GM21717 (cell line): ENCODE measurements around the gene OR13H1.
"Not testable (repeated sequence)": the region's sequence is repeated elsewhere in the genome, so short reads cannot be mapped to it uniquely, and the experiment has no call there.

Experiments
- ATAC-seq: cut with Tn5 transposase; IDR thresholded peaks from one replicate; pipeline ENCODE4 v1.9.1; 2021; ENCODE audit warnings: mild to moderate bottlenecking, moderate library complexity; ENCODE audit not compliant: unreplicated experiment

The OR13H1 gene, protein sequence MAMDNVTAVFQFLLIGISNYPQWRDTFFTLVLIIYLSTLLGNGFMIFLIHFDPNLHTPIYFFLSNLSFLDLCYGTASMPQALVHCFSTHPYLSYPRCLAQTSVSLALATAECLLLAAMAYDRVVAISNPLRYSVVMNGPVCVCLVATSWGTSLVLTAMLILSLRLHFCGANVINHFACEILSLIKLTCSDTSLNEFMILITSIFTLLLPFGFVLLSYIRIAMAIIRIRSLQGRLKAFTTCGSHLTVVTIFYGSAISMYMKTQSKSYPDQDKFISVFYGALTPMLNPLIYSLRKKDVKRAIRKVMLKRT

DNA sequence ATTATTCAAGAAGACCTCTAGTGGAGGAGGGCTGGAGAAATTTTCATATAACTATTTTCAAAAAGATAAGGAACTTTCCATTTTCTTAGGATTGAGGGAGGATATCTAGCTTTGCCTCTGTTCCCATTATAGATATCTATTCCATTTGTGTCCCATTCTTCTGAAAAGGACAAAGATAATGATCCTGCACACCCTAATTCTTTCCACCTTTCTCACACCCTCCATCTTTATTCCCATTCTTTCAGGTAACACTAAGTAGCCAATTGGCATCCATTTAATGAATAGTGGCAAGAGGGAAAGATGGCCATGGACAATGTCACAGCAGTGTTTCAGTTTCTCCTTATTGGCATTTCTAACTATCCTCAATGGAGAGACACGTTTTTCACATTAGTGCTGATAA is at the start of gene OR13H1:
Gene OR13H1, plus strand, starts transcription at position 301 of the 400 bp plus-strand sequence. Its CDS starts 0 bp downstream, at position 301.
- no peak for ATAC-seq

DNA sequence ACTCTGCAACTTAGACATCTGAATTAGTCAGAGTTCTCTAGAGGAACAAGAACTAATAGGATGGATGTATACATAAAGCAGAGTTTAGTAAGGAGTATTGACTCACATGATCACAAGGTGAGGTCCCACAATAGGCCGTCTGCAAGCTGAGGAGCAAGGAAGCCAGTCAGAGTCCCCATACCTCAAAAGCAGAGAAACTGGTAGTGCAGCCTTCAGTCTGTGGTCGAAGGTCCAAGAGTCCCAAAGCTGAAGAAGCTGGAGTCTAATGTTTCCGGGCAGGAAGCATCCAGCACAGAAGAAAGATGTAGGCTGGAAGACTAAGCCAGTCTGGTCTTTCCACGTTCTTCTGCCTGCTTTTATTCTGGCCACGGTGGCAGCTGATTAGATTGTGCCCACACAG is 42.3 kb upstream of the OR13H1 start:
- not testable (repeated sequence) for ATAC-seq

DNA sequence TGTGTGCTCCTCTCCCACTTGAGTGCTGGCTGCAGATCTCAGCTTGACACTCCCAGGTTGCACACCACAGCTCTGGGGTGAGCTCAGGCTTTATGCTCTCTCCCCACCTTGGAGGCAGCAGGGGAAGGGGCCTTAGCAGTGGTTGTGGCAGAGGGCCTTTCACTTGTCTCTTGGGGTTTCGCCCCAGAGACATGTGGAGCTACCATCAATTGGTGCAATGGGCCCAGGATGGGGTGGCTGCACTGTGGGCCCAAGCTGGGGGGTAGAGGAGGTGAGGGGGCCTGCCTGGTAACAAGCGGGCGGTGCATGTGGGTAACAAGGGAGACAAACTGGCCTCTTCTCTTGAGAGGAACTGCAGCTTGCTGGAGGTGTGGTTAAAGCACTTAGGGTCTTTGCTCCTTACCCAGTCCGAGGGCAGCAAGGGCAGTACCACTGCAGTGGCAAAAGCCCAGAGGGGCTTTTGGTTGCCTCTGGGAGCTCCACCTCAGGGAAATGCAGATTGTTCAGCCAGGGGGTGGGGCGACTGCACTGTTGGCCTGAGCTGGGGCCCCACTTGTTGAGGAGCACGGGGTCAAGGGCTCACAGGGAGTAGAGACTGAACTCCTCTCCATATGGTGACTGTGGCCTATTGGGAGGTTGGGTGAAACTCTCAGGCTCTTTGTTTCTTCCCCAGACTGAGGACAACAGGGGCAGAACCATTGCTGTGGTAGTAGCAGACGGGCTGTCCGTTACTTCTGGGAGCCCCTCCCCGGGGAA is 30.5 kb upstream of the OR13H1 start:
- no peak for ATAC-seq

DNA sequence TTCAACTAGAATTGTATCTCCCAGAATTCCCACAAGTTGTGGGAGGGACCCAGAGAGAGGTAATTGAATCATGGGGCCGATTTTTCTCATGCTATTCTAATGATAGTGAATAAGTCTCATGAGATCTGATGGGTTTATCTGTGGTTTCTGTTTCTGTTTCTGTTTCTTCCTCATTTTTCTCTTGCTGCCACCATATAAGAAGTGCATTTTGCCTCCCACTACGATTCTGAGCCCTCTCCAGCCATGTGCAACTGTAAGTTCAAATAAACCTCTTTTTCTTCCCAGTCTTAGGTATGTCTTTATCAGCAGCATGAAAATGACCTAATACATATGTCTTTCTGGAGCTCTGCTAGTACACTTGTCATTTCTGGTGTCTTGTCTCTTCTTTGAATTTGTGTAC is 22.1 kb upstream of the OR13H1 start:
- no peak for ATAC-seq

DNA sequence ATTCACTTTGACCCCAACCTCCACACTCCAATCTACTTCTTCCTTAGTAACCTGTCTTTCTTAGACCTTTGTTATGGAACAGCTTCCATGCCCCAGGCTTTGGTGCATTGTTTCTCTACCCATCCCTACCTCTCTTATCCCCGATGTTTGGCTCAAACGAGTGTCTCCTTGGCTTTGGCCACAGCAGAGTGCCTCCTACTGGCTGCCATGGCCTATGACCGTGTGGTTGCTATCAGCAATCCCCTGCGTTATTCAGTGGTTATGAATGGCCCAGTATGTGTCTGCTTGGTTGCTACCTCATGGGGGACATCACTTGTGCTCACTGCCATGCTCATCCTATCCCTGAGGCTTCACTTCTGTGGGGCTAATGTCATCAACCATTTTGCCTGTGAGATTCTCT is 344 bp downstream of the OR13H1 start:
- ATAC-seq = no peak

DNA sequence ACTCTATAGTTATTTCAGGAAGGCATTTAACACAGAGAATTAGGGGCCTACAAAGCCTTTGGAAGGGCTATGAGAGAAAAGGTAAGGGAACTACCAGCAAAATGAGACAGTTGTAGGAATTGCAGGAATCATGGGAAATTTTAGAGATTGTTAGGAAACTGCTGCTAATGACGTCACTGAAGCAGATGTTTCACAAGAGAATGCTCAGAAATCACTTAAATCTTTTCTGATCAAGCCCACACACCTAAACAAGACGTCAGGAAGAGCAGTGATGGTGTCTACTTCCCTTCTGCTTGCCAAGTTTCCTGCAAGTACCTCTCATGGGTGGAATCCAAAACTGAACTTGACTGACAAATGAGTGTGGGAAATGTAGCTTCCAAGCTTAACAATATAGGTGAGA is 5.1 kb downstream of the OR13H1 start:
- no peak for ATAC-seq

DNA sequence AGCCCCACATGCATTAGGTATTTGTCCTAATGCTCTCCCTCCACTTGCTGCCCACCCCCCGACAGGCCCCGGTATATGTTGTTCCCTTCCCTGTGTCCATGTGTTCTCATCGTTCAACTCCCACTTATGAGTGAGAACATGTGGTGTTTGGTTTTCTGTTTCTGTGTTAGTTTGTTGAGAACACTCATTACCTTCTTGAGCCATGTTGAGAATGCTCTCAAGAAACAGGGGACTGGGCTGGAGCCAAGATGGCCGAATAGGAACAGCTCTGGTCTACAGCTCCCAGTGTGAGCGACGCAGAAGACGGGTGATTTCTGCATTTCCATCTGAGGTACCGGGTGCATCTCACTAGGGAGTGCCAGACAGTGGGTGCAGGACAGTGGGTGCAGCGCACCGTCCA is 8.6 kb downstream of the OR13H1 start:
- ATAC-seq = not testable (repeated sequence)

DNA sequence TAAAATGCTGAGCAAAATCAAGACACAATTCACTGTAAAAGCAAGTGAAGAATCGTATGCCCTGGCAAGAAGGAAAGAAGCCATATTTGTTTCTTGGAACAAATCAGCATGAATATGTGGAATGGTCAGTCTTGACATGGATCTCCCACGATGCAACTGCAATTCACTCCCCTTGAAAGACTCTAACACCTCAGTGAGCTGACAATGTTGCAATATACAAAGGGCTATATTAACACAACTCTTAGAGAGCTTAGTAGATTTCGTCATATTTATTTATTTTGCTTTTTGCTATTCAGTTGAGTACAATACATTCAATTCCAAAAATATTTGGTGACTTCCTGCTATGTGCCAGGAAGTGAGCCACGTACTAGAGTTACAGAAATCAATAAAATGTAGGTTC is 14.7 kb downstream of the OR13H1 start:
- ATAC-seq = no peak

DNA sequence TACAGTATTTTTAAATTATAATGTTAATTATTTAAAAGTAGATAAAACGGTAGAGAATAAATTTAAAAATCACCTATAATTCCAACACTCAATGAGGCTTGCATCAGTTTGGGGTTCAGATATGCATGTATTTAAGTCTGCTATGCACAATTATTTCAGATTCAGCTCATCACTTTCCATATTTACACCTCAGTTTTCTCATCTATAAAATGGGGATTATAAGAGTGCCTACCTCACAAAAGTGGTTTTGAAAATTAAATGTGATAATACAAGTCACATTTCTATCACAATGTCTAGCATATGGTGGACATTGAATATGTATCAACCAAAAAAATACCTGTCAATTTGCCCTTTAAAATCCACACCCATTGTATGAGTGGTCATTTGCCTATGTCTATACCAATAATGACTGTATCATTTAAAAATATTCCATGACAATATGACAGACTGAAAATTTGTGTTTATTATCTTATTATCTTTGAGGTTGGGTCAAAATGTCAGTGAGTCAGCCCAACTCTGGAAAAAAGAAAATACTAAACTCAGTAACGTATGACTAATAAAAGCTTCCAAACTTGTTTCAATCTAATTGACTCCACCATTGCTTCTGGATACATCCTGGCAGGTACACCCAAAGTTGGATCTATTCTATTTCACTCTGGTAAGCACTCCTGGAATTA is 20.8 kb downstream of the OR13H1 start:
- no peak for ATAC-seq

DNA sequence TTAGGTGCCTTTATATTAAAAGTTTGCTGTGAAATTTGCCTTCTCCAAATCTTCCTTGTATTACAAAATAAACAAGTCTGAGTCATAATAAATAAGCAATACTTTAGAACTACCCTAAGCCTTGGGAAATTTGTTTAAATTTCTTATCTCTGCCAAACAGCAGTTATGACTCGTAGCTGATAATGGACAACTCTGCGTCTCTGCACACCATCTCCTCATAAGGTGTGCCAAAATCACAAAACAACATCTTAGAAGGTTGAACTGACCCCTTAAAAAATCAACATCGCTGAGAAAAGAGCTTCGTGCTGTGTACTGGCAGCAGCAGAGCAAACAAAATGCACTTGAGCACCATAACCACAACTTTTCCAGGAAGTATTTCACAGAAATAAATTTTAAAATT is 22.0 kb downstream of the OR13H1 start:
- no peak for ATAC-seq

DNA sequence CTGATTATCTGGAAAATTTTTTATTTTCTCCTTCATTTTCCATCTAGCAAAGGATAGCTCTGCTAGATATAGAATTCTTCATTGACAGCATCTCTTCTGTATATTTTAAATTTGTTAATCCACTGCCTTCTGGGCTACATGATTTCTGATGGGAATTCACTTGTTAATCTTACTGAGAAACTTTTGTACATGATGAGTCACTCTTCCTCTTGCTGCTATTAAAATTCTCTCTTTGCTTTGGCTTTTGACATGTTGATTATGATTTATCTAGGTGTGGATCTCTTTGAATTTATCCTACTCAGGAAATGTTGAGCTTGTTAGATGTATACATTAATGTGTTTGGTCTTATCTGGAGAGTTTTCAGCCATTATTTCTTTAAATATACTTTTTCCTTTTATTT is 27.5 kb downstream of the OR13H1 start:
- ATAC-seq = no peak

DNA sequence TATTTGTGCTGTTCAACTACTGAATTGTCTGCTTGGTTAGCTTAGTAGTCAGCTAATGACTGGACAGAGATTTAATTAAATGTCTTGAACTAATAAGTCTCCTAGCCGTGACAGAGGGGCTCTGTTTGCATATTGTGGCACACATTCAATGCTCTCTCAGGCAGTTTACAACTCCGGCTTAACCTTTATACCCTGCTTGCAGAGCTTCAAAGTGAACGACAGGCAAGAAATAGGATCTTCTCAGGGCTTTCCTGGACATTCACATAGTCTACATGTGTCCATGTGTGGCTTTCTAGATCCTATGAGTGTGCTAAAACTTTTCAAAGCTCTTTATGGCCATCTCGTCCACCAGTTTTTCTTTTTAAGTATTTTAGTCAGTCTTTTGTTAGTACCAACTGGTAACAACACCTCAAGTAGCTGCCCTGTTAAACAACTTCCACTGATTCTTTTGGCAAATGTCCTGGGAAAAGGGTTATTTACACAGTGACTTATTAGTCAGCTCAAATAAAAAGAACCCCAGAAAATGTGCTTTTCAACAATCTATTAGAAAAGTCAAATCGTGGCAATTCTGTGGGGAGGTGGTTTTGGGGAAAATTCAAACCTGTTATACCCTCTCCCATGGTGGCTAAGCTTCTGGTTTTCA is 28.6 kb downstream of the OR13H1 start:
- ATAC-seq = no peak

DNA sequence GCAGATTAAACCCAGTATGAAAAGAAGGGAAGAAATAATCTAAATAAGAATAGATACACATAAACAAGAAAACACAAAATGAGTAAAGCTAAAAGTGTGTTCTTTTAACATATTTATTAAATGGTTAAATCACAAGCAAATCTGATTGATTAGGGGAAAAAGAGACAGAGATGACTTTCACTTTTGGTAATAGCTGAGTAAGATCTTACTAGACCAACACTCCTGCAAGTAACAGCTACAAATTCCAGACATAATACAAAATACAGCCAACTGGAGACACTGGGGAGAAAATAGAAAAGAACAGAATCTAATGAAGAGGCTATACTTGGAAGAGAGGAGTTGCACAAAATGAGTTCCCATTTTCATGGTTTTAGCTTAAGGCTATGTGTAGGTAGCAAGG is 33.5 kb downstream of the OR13H1 start:
- no peak for ATAC-seq

DNA sequence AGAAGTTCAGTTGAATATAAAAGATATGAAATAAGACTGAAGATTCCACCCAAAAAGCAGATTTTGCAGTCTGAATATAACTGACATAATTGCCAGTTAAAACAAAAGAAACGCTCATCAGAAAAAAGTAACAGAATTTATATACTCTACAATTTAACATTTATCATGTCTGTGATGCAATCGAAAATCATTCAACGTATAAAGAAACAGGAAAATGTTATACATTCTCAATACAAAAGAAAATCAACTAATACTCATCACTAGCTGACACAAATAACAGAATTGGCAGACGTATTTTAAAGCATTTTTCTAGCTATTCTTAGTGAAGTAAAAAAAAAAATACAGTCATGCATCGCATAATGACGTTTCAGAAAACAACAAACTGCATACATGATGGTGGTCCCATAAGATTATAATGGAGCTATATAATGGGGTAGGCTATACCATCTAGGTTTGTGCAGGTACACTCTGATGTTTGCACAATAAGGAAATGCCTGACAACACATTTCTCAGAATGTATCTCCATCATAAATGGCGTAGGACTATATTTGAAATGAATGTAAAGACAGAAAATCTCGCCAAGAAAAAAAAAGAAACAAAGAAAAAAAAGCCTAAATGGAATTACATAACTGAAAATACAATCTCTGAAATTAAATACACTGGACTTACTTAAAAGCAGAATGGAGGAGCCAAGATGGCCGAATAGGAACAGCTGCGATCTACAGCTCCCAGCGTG is 34.3 kb downstream of the OR13H1 start:
- no peak for ATAC-seq

DNA sequence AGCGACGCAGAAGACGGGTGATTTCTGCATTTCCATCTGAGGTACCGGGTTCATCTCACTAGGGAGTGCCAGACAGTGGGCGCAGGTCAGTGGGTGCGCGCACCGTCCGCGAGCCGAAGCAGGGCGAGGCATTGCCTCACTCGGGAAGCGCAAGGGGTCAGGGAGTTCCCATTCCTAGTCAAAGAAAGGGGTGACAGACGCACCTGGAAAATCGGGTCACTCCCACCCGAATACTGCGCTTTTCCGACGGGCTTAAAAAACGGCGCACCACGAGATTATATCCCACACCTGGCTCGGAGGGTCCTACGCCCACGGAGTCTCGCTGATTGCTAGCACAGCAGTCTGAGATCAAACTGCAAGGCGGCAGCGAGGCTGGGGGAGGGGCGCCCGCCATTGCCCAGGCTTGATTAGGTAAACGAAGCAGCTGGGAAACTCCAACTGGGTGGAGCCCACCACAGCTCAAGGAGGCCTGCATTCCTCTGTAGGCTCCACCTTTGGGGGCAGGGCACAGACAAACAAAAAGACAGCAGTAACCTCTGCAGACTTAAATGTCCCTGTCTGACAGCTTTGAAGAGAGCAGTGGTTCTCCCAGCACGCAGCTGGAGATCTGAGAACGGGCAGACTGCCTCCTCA is 35.0 kb downstream of the OR13H1 start:
- ATAC-seq = not testable (repeated sequence)

DNA sequence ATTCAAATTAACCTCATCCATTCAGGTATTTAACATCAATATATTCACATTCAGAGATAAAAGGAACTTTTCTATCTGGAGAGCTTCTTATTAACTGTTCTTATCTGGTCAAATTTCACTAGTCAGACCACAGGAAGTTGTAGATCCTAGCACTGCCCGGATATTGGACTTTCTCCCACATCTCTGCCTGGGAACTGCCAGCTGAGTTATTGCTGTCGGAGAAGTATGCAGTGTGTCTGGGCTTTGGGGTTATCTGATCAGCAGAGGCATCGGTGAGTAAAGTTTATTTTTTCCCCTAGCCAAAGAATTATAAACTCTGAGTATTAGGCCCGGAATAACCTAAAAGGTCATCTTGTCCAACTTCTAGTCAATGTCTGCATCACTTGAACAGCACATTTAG is 45.1 kb downstream of the OR13H1 start:
- ATAC-seq = no peak
